MM.1S (cell line): ENCODE measurements around the gene SPOP.

ENCODE experiments used
- DNase-seq: peaks from one replicate; pipeline ENCODE4 v3.0.0-alpha.2; 2015
- H2AFZ ChIP-seq: fragments of 300-600 bp; sonication (generic); 2 replicates; pipeline ENCODE4 v1.6.0; 2016; ENCODE audit warnings: antibody characterized with exemption, low read length
- H3F3A ChIP-seq: fragments of 300-600 bp; sonication (generic); 2 replicates; pipeline ENCODE4 v1.6.1; 2016; ENCODE audit warnings: mild to moderate bottlenecking, antibody characterized with exemption, low read length, moderate library complexity, mixed read lengths; ENCODE audit not compliant: insufficient read depth
- H3K27ac ChIP-seq: fragments of 300-600 bp; sonication (generic); 2 replicates; pipeline ENCODE4 v1.5.1; 2016; ENCODE audit warnings: mild to moderate bottlenecking, low read length
- H3K27me3 ChIP-seq: fragments of 300-600 bp; sonication (generic); replicated peaks from 2 replicates; pipeline ENCODE4 v1.6.0; 2016; ENCODE audit warnings: low read length; ENCODE audit not compliant: insufficient read depth
- H3K36me3 ChIP-seq: fragments of 300-600 bp; sonication (generic); replicated peaks from 2 replicates; pipeline ENCODE4 v1.6.1; 2016; ENCODE audit warnings: mild to moderate bottlenecking, low read length, mixed read lengths; ENCODE audit not compliant: insufficient read depth
- H3K4me1 ChIP-seq: fragments of 300-600 bp; sonication (generic); 2 replicates; pipeline ENCODE4 v1.6.1; 2016; ENCODE audit warnings: low read length, mixed read lengths
- H3K4me2 ChIP-seq: fragments of 300-600 bp; sonication (generic); 2 replicates; pipeline ENCODE4 v1.6.0; 2016; ENCODE audit warnings: low read depth, low read length
- H3K4me3 ChIP-seq: fragments of 300-600 bp; sonication (generic); 2 replicates; pipeline ENCODE4 v1.5.1; 2016; ENCODE audit warnings: low read length, mixed read lengths
- H3K79me2 ChIP-seq: fragments of 300-600 bp; sonication (generic); 2 replicates; pipeline ENCODE4 v1.6.1; 2016; ENCODE audit warnings: mixed run types, low read length, mixed read lengths
- H3K9ac ChIP-seq: fragments of 300-600 bp; sonication (generic); 2 replicates; pipeline ENCODE4 v1.6.1; 2016; ENCODE audit warnings: low read length, mixed read lengths
- H3K9me2 ChIP-seq: fragments of 300-600 bp; sonication (generic); replicated peaks from 2 replicates; pipeline ENCODE4 v1.6.1; 2016; ENCODE audit warnings: mild to moderate bottlenecking, low read length, mixed read lengths; ENCODE audit not compliant: insufficient read depth
- H3K9me3 ChIP-seq: fragments of 300-600 bp; sonication (generic); replicated peaks from 2 replicates; pipeline ENCODE4 v1.6.1; 2016; ENCODE audit warnings: mild to moderate bottlenecking, low read length, mixed read lengths; ENCODE audit not compliant: insufficient read depth
- H4K20me1 ChIP-seq: fragments of 300-600 bp; sonication (generic); 2 replicates; pipeline ENCODE4 v1.6.1; 2016; ENCODE audit warnings: mild to moderate bottlenecking, low read length, moderate library complexity, mixed read lengths; ENCODE audit not compliant: insufficient read depth
- EZH2 ChIP-seq: fragments of 300-600 bp; sonication (generic); optimal IDR thresholded peaks from 2 replicates; pipeline ENCODE3; 2017; ENCODE audit warnings: low read depth, mild to moderate bottlenecking, antibody characterized with exemption, low read length, mixed read lengths
- EZH2phosphoT487 ChIP-seq: fragments of 300-600 bp; sonication (generic); IDR thresholded peaks from 2 replicates; pipeline ENCODE4 v1.6.1; 2018; ENCODE audit warnings: antibody characterized with exemption, low read length
- TF ChIP-seq, protein P1 (sequence below): fragments of 300-600 bp; sonication (generic); IDR thresholded peaks from 2 replicates; pipeline ENCODE4 v1.5.1; 2016; ENCODE audit warnings: antibody characterized with exemption, low read length, mixed read lengths

Gene SPOP

DNA sequence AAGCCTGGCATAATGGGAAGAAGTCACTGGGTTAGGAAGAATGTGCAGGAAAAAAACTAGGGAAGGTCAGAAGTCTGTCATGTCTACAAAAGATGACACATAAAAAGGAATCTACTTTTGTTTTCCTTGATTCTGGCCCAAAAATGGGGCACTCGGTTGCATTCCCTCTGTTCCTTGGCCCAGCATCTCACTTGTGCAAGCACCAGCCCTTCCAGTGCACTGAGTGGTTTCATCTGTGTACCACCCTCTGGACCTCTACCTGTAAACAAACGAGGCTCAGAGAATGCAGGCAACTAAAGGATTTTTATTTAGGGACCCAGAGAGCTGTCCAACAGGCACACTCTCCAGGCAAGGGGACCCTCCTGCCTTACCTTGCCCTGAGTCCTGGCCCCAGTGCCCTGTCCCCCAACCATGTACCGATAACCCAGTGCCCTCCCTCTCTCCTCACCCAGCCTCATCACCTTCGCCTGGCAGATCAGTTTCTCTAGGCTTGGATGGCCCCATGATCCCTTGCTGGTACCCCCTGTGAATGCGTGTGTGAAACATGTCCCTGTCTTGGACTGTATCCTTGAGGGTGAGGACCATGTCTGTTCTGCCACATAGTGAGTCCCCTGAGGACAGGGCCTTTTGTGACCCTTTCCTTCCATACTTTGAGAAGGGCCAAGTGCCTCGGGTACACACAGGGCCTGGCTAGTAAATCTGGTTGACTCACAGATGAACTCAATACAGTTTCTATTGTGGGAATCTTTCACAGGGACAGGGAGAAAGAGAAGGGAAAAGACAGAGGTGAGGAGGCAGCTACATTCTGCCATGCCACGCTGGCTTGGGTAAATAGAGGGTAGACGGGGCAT, 88.9 kb downstream of the SPOP start:
- Histone ChIP-seq H3K9me3 (no peaks in the 10 kb centered on the region), H3K27me3 (no peaks in the 10 kb centered on the region), H3K9ac (no peak overlapping the region), H3K4me1 (no peaks in the 10 kb centered on the region), H2AFZ (no peak overlapping the region), H4K20me1 (no peaks in the 10 kb centered on the region), H3F3A (no peaks in the 10 kb centered on the region), H3K36me3 (no peaks in the 10 kb centered on the region), H3K4me3 (no peak overlapping the region), H3K9me2 (no peaks in the 10 kb centered on the region), H3K27ac (no peak overlapping the region), H3K79me2 (no peaks in the 10 kb centered on the region), H3K4me2 (no peak overlapping the region)
- DNase-seq, result no peak
- TF ChIP-seq, protein P1, sequence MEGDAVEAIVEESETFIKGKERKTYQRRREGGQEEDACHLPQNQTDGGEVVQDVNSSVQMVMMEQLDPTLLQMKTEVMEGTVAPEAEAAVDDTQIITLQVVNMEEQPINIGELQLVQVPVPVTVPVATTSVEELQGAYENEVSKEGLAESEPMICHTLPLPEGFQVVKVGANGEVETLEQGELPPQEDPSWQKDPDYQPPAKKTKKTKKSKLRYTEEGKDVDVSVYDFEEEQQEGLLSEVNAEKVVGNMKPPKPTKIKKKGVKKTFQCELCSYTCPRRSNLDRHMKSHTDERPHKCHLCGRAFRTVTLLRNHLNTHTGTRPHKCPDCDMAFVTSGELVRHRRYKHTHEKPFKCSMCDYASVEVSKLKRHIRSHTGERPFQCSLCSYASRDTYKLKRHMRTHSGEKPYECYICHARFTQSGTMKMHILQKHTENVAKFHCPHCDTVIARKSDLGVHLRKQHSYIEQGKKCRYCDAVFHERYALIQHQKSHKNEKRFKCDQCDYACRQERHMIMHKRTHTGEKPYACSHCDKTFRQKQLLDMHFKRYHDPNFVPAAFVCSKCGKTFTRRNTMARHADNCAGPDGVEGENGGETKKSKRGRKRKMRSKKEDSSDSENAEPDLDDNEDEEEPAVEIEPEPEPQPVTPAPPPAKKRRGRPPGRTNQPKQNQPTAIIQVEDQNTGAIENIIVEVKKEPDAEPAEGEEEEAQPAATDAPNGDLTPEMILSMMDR, result no peak
- no peak for TF ChIP-seq EZH2
- TF ChIP-seq EZH2phosphoT487, result no peak

DNA sequence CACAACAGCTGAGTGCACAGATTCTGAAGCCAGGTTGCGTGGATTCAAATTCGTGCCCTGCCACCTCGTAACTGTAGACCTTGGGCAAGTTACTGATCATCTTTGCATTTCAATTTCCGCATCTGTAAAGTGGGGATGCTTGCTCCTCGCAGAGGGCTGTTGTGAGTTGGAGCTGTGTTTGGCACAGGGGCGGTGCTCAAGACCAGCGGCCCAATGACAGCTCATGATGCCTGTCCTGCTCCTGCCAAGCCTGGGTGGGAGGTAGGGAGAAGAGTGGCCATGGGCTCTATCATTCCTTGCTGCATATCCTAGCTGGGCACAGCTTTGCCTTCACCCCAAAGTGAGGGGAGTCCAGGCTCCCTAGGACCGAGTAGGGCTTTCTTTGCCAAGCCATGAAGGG, 89.6 kb downstream of the SPOP start:
- H4K20me1 ChIP-seq, result no peaks in the 10 kb centered on the region
- H3K36me3 ChIP-seq, result no peaks in the 10 kb centered on the region
- H2AFZ ChIP-seq, result no peak overlapping the region
- TF ChIP-seq, protein P1, result no peak
- TF ChIP-seq EZH2phosphoT487, result no peak
- no peak for TF ChIP-seq EZH2
- H3F3A ChIP-seq, result no peaks in the 10 kb centered on the region
- H3K79me2 ChIP-seq, result no peaks in the 10 kb centered on the region
- H3K27ac ChIP-seq, result no peak overlapping the region
- no peaks in the 10 kb centered on the region for H3K27me3 ChIP-seq
- no peak overlapping the region for H3K9ac ChIP-seq
- H3K4me2 ChIP-seq, result no peak overlapping the region
- no peak for DNase-seq
- no peaks in the 10 kb centered on the region for H3K9me3 ChIP-seq
- H3K4me1 ChIP-seq, result no peaks in the 10 kb centered on the region
- no peaks in the 10 kb centered on the region for H3K9me2 ChIP-seq
- no peak overlapping the region for H3K4me3 ChIP-seq

DNA sequence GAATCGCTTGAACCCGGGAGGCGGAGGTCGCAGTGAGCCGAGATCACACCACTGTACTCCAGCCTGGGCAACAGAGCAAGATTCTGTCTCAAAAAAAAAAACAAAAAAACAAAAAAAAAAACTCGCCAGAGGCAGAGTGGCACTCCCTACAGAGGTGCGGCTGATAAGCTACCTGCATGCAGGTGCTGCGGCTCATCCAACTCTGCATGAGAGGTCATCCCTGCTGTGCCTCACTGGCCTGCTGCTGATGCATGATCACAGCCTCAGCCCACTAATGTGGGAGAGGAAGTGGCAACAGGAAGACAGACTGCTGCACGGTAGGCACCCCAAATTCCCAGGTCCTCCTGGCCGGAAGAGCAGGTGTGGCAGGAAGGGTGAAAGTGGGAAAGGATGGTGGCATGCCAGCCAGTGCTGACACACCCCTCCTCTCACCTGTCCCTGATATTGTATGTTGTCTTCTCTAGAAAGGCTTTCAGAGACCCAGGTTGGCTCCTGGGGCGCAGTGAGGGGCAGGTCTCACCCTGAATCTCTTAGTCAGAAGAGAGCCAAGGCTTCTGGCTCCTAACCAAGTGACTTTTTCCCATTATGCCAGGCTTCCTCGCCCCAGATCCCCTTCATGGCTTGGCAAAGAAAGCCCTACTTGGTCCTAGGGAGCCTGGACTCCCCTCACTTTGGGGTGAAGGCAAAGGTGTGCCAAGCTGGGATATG, 90.4 kb downstream of the SPOP start:
- Histone ChIP-seq H3K9ac (no peak overlapping the region), H2AFZ (no peak overlapping the region), H3K79me2 (no peaks in the 10 kb centered on the region), H3F3A (no peaks in the 10 kb centered on the region), H3K4me3 (no peak overlapping the region), H3K9me2 (no peaks in the 10 kb centered on the region), H3K27ac (no peak overlapping the region), H3K4me1 (no peaks in the 10 kb centered on the region), H3K27me3 (no peaks in the 10 kb centered on the region), H3K36me3 (no peaks in the 10 kb centered on the region), H3K9me3 (no peaks in the 10 kb centered on the region), H3K4me2 (no peak overlapping the region), H4K20me1 (no peaks in the 10 kb centered on the region)
- TF ChIP-seq EZH2phosphoT487, result no peak
- TF ChIP-seq, protein P1, result no peak
- no peak for TF ChIP-seq EZH2
- no peak for DNase-seq
